H9 (cell line): ENCODE measurements around the gene PLEKHM3. TPM values are rescaled to one million over a fixed set of nuclear protein-coding genes. Genes with fewer than 3 reads are reported as not detected.

Source experiments
- DNase-seq: peaks from one replicate; pipeline ENCODE4 v3.0.0-alpha.2; 2017
- H2AFZ ChIP-seq: one replicate; pipeline ENCODE4 v1.6.1; 2013; ENCODE audit warnings: mild to moderate bottlenecking, low read length, control low read depth, moderate library complexity
- H2AK5ac ChIP-seq: 2 replicates; pipeline ENCODE4 v1.6.1; 2013; ENCODE audit warnings: low read length, control low read depth, mixed read lengths; ENCODE audit not compliant: insufficient read length
- H2BK120ac ChIP-seq: one replicate; pipeline ENCODE4 v1.6.1; 2013; ENCODE audit warnings: low read depth, mild to moderate bottlenecking, low read length, control low read depth, inconsistent platforms; ENCODE audit not compliant: poor library complexity, severe bottlenecking
- H2BK12ac ChIP-seq: 2 replicates; pipeline ENCODE4 v1.6.1; 2013; ENCODE audit warnings: low read length, control low read depth, mixed read lengths, low read depth; ENCODE audit not compliant: insufficient read length
- H2BK15ac ChIP-seq: 2 replicates; pipeline ENCODE4 v1.6.1; 2013; ENCODE audit warnings: low read depth, low read length, control low read depth
- H2BK20ac ChIP-seq: one replicate; pipeline ENCODE4 v1.6.1; 2013; ENCODE audit warnings: low read depth, mild to moderate bottlenecking, low read length, control low read depth, inconsistent platforms; ENCODE audit not compliant: poor library complexity, severe bottlenecking
- H2BK5ac ChIP-seq: 2 replicates; pipeline ENCODE4 v1.6.1; 2013; ENCODE audit warnings: low read length, control low read depth, mixed read lengths; ENCODE audit not compliant: insufficient read length
- H3K14ac ChIP-seq: 2 replicates; pipeline ENCODE4 v1.6.1; 2013; ENCODE audit warnings: low read length, control low read depth; ENCODE audit not compliant: insufficient read depth
- H3K18ac ChIP-seq: 2 replicates; pipeline ENCODE4 v1.6.1; 2013; ENCODE audit warnings: low read depth, mild to moderate bottlenecking, mixed read lengths, low read length, control low read depth; ENCODE audit not compliant: insufficient read length
- H3K23ac ChIP-seq: 2 replicates; pipeline ENCODE4 v1.6.1; 2013; ENCODE audit warnings: low read length, control low read depth, mixed read lengths, low read depth; ENCODE audit not compliant: insufficient read length
- H3K23me2 ChIP-seq: 2 replicates; pipeline ENCODE4 v1.6.1; 2013; ENCODE audit warnings: low read depth, mild to moderate bottlenecking, mixed read lengths, low read length, control low read depth; ENCODE audit not compliant: insufficient read length, poor library complexity, severe bottlenecking
- H3K27ac ChIP-seq: 2 replicates; pipeline ENCODE4 v1.5.1; 2013; ENCODE audit warnings: low read length, control low read depth, mixed read lengths, low read depth; ENCODE audit not compliant: insufficient read length
- H3K27me3 ChIP-seq: 2 replicates; pipeline ENCODE4 v1.6.1; 2013; ENCODE audit warnings: low read length, control low read depth, inconsistent platforms; ENCODE audit not compliant: insufficient read depth
- H3K4ac ChIP-seq: 2 replicates; pipeline ENCODE4 v1.6.1; 2013; ENCODE audit warnings: low read depth, mild to moderate bottlenecking, control low read depth, inconsistent platforms, low read length, moderate library complexity
- H3K4me1 ChIP-seq: 2 replicates; pipeline ENCODE4 v1.6.1; 2013; ENCODE audit warnings: low read length, control low read depth, inconsistent platforms; ENCODE audit not compliant: insufficient read depth
- H3K4me2 ChIP-seq: 2 replicates; pipeline ENCODE4 v1.6.1; 2013; ENCODE audit warnings: low read length, control low read depth, mixed read lengths; ENCODE audit not compliant: insufficient read length, insufficient read depth
- H3K56ac ChIP-seq: 2 replicates; pipeline ENCODE4 v1.6.1; 2013; ENCODE audit warnings: low read depth, mild to moderate bottlenecking, mixed read lengths, low read length, control low read depth; ENCODE audit not compliant: insufficient read length
- H3K79me1 ChIP-seq: 2 replicates; pipeline ENCODE4 v1.6.1; 2013; ENCODE audit warnings: low read depth, mild to moderate bottlenecking, moderate library complexity, low read length, control low read depth, inconsistent platforms; ENCODE audit not compliant: insufficient read depth, poor library complexity, severe bottlenecking
- H3K79me2 ChIP-seq: 2 replicates; pipeline ENCODE4 v1.6.1; 2013; ENCODE audit warnings: low read length, control low read depth, inconsistent platforms; ENCODE audit not compliant: insufficient read depth
- H3K9ac ChIP-seq: 2 replicates; pipeline ENCODE4 v1.6.1; 2013; ENCODE audit warnings: low read length, control low read depth, mixed read lengths; ENCODE audit not compliant: insufficient read length; ENCODE audit errors: extremely low read depth
- H3K9me3 ChIP-seq: one replicate; pipeline ENCODE4 v1.6.1; 2013; ENCODE audit warnings: low read depth, low read length, inconsistent platforms; ENCODE audit not compliant: control insufficient read depth
- H3T11ph ChIP-seq: one replicate; pipeline ENCODE4 v1.6.1; 2013; ENCODE audit warnings: mild to moderate bottlenecking, low read length, control low read depth, inconsistent platforms
- H4K20me1 ChIP-seq: one replicate; pipeline ENCODE4 v1.6.1; 2013; ENCODE audit not compliant: control insufficient read depth, insufficient read length, insufficient read depth
- H4K5ac ChIP-seq: 2 replicates; pipeline ENCODE4 v1.6.1; 2013; ENCODE audit warnings: low read depth, mild to moderate bottlenecking, mixed read lengths, low read length, control low read depth; ENCODE audit not compliant: insufficient read length
- H4K8ac ChIP-seq: replicated peaks from 2 replicates; pipeline ENCODE4 v1.6.1; 2013; ENCODE audit warnings: low read length, control low read depth, mixed read lengths, low read depth; ENCODE audit not compliant: insufficient read length
- H4K91ac ChIP-seq: 2 replicates; pipeline ENCODE4 v1.6.1; 2013; ENCODE audit warnings: low read depth, mild to moderate bottlenecking, moderate library complexity, mixed read lengths, low read length, control low read depth; ENCODE audit not compliant: insufficient read length
- H3K27ac Mint-ChIP-seq, 3 experiments: 2 replicates in 2 of 3; 3 replicates in 1 of 3; pipeline ENCODE4 v1.8.0; 2020 to 2021; ENCODE audit warnings: mixed read lengths in 3 of 3, mild to moderate bottlenecking in 1 of 3, moderate library complexity in 1 of 3
- H3K27me3 Mint-ChIP-seq: 2 replicates; pipeline ENCODE4 v1.8.0; 2021; ENCODE audit warnings: low read depth, mild to moderate bottlenecking, moderate library complexity, mixed read lengths
- H3K36me3 Mint-ChIP-seq, 3 experiments: 2 replicates in 2 of 3; 3 replicates in 1 of 3; pipeline ENCODE4 v1.8.0; 2020 to 2021; ENCODE audit warnings: low read depth in 3 of 3, mixed read lengths in 3 of 3; ENCODE audit not compliant: insufficient read depth in 1 of 3
- H3K4me1 Mint-ChIP-seq, 2 experiments: 2 replicates each; pipeline ENCODE4 v1.8.0; 2020; ENCODE audit warnings: mixed read lengths in 2 of 2
- H3K4me3 Mint-ChIP-seq, 2 experiments: 2 replicates in 1 of 2; 3 replicates in 1 of 2; pipeline ENCODE4 v1.8.0; 2020 to 2021; ENCODE audit warnings: mild to moderate bottlenecking in 2 of 2, mixed read lengths in 2 of 2, moderate library complexity in 1 of 2
- H3K9me3 Mint-ChIP-seq, 2 experiments: 2 replicates in 1 of 2; 3 replicates in 1 of 2; pipeline ENCODE4 v1.8.0; 2020; ENCODE audit warnings: mild to moderate bottlenecking in 2 of 2, mixed read lengths in 2 of 2, moderate library complexity in 1 of 2
- WGBS: extraction: QIAGEN DNeasy Blood & Tissue Kit; methylation state at CpG from one replicate; pipeline ENCODE4 v1.1.7; 2013; ENCODE audit warnings: missing lambda C conversion rate, low lambda C conversion rate, mixed read lengths; ENCODE audit not compliant: insufficient read length; ENCODE audit errors: extremely low coverage; 5-methylcytosine and 5-hydroxymethylcytosine counted together
- total RNA-seq: library from RNA; stranded (reverse); gene quantifications from 2 replicates; pipeline ENCODE4 v1.2.1, GENCODE V29; 2021
- TF ChIP-seq, protein P1 (sequence below): fragments of 200-600 bp; sonication (generic); conservative IDR thresholded peaks from 3 replicates; pipeline ENCODE4 v1.8.0; 2021; ENCODE audit warnings: antibody characterized with exemption, mild to moderate bottlenecking

The PLEKHM3 gene
- total RNA-seq, 1 experiment from 2014 or later, result 7.5 TPM

DNA sequence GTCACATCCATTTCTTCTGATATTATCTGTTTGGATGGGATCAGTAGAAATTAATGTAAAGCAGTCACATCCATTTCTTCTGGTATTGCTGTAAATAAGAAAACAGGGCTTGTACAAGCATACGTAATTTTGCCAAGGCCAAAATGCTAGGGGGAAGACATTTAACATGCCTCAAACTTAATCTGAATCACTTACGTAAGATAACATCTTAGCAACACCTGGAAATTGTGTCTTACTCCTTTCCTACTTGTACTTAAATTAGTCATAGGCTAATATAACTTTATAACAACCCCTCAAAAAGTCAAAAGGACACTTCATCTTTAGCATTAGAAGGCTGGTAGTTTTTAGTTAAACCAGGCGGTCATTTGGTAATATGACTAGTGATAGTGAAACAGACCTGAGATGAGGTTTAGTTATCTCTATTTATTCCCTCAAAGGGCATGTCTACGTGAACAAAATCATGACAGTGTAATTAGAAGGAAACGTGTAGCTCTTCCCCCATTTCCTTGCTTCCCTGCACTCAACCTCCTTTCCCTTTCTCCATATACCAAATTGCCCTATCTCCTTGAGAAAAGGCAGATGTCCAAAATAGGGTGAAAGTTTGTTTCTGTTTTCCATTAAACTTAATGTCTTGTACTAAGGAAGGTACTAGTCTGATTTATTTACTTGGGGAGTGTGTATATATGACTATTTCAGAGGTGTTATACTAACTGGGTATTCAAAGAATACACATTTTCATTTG, 156.3 kb downstream of the PLEKHM3 start:
- no peak overlapping the region for H2BK20ac ChIP-seq
- Mint-ChIP-seq H3K4me3 (no peak overlapping the region), H3K4me1 (peaks cover 19 to 22% of the 10 kb centered on the region in 2 experiments), H3K27ac (no peak overlapping the region), H3K27me3 (no peaks in the 10 kb centered on the region), H3K9me3 (no peaks in the 10 kb centered on the region), H3K36me3 (no peaks in the 10 kb centered on the region)
- no peak overlapping the region for H3K4ac ChIP-seq
- no peak overlapping the region for H4K5ac ChIP-seq
- TF ChIP-seq, protein P1, sequence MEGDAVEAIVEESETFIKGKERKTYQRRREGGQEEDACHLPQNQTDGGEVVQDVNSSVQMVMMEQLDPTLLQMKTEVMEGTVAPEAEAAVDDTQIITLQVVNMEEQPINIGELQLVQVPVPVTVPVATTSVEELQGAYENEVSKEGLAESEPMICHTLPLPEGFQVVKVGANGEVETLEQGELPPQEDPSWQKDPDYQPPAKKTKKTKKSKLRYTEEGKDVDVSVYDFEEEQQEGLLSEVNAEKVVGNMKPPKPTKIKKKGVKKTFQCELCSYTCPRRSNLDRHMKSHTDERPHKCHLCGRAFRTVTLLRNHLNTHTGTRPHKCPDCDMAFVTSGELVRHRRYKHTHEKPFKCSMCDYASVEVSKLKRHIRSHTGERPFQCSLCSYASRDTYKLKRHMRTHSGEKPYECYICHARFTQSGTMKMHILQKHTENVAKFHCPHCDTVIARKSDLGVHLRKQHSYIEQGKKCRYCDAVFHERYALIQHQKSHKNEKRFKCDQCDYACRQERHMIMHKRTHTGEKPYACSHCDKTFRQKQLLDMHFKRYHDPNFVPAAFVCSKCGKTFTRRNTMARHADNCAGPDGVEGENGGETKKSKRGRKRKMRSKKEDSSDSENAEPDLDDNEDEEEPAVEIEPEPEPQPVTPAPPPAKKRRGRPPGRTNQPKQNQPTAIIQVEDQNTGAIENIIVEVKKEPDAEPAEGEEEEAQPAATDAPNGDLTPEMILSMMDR, result no peak
- H3T11ph ChIP-seq, result no peak overlapping the region
- no peaks in the 10 kb centered on the region for H3K9me3 ChIP-seq
- H4K20me1 ChIP-seq, result no peaks in the 10 kb centered on the region
- H3K79me2 ChIP-seq, result no peaks in the 10 kb centered on the region
- H3K18ac ChIP-seq, result no peak overlapping the region
- DNase-seq, result no peak
- no peak overlapping the region for H2AK5ac ChIP-seq
- no peak overlapping the region for H3K56ac ChIP-seq
- H4K8ac ChIP-seq, result no peak overlapping the region
- no peak overlapping the region for H2BK5ac ChIP-seq
- no peak overlapping the region for H3K14ac ChIP-seq
- H2BK15ac ChIP-seq, result no peak overlapping the region
- no peaks in the 10 kb centered on the region for H3K27me3 ChIP-seq
- no peak overlapping the region for H3K27ac ChIP-seq
- no peaks in the 10 kb centered on the region for H3K23me2 ChIP-seq
- WGBS, result no CpG with 5 or more reads among the region's 5 CpGs
- H3K4me2 ChIP-seq, result no peak overlapping the region
- no peak overlapping the region for H2BK120ac ChIP-seq
- H3K79me1 ChIP-seq, result no peaks in the 10 kb centered on the region
- no peak overlapping the region for H3K23ac ChIP-seq
- H3K4me1 ChIP-seq, result no peaks in the 10 kb centered on the region
- no peak overlapping the region for H2BK12ac ChIP-seq
- no peak overlapping the region for H3K9ac ChIP-seq
- no peak overlapping the region for H2AFZ ChIP-seq
- no peak overlapping the region for H4K91ac ChIP-seq
